GM18870 (cell line): Measurements from ENCODE around the gene TMEM163.
"Not testable (repeated sequence)": the region's sequence is repeated elsewhere in the genome, so short reads cannot be mapped to it uniquely, and the experiment has no call there.

Experiments
- ATAC-seq: cut with Tn5 transposase; IDR thresholded peaks from one replicate; pipeline ENCODE4 v1.9.1; 2021; ENCODE audit warnings: moderate library complexity; ENCODE audit not compliant: unreplicated experiment

TMEM163 gene

GRCh38 chr2:134499307-134499926 is 219.4 kb downstream of the TMEM163 start:
- no peak for ATAC-seq

GRCh38 chr2:134498654-134499053 is 220.1 kb downstream of the TMEM163 start:
- ATAC-seq = no peak

GRCh38 chr2:134493797-134494196 is 225.0 kb downstream of the TMEM163 start:
- ATAC-seq = no peak

- ATAC-seq = no peak
Observed at GRCh38 chr2:134491771-134492441, 226.9 kb downstream of the TMEM163 start.

GRCh38 chr2:134491022-134491421 is 227.8 kb downstream of the TMEM163 start:
- no peak for ATAC-seq

GRCh38 chr2:134490559-134490958 is 228.2 kb downstream of the TMEM163 start:
- ATAC-seq = no peak

GRCh38 chr2:134489732-134490384 is 228.9 kb downstream of the TMEM163 start:
- no peak for ATAC-seq

- ATAC-seq = no peak
Observed at GRCh38 chr2:134482766-134483340, 235.9 kb downstream of the TMEM163 start.

- ATAC-seq = no peak
Observed at GRCh38 chr2:134482131-134482723, 236.6 kb downstream of the TMEM163 start.

GRCh38 chr2:134479696-134480330 is 239.0 kb downstream of the TMEM163 start:
- no peak for ATAC-seq

GRCh38 chr2:134476982-134477381 is 241.8 kb downstream of the TMEM163 start:
- ATAC-seq = not testable (repeated sequence)

GRCh38 chr2:134470561-134471168 is 248.1 kb downstream of the TMEM163 start:
- ATAC-seq = no peak

GRCh38 chr2:134469516-134470115 is 249.2 kb downstream of the TMEM163 start:
- no peak for ATAC-seq

GRCh38 chr2:134468776-134469175 is 250.0 kb downstream of the TMEM163 start:
- no peak for ATAC-seq

- no peak for ATAC-seq
Observed at GRCh38 chr2:134468164-134468563, 250.6 kb downstream of the TMEM163 start.

- no peak for ATAC-seq
Observed at GRCh38 chr2:134466141-134466540, 252.7 kb downstream of the TMEM163 start.

- ATAC-seq = no peak
Observed at GRCh38 chr2:134465228-134466105, 253.3 kb downstream of the TMEM163 start.

GRCh38 chr2:134463699-134464022 is 255.1 kb downstream of the TMEM163 start:
- ATAC-seq = no peak
